OCI-LY3 (cell line): ENCODE results near the gene FRMD8.

Experiments
- CTCF ChIP-seq: fragments of 200-600, 300-600 bp; sonication (generic); IDR thresholded peaks from 2 replicates; pipeline ENCODE4 v1.5.1; 2014; ENCODE audit warnings: antibody characterized with exemption, low read length, low read depth
- EZH2phosphoT487 ChIP-seq: fragments of 200-600 bp; shearing (Covaris generic); IDR thresholded peaks from 2 replicates; pipeline ENCODE4 v1.6.1; 2018; ENCODE audit warnings: antibody characterized with exemption, mixed run types, low read depth

DNA sequence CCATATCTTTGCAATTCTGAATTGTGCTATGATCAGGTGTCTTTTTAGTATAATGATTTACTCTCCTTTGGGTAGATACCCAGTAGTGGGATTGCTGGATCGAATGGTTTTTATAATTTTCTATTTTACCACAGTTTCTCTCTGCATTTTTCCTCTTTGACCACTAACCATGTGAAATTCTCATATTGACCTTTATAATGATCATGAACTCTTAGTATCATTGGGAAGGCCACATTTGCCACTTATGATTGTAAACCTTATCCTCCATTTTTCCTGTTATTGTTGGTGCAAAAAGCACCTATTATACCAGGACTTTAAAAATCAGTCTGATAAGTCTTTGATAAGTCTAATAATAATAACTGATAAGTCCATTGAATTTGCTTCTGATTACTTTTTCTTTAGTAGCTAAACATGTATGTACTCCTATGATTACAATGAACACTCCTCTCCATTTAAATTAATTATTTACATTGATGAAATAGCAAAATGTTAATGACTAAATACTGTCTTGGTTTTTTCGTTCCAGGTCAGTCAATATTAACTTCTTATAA, 45.7 kb downstream of the FRMD8 start:
- TF ChIP-seq CTCF (no peak), EZH2phosphoT487 (no peak)
